ENCODE data around the gene RTP1.

The RTP1 gene

DNA sequence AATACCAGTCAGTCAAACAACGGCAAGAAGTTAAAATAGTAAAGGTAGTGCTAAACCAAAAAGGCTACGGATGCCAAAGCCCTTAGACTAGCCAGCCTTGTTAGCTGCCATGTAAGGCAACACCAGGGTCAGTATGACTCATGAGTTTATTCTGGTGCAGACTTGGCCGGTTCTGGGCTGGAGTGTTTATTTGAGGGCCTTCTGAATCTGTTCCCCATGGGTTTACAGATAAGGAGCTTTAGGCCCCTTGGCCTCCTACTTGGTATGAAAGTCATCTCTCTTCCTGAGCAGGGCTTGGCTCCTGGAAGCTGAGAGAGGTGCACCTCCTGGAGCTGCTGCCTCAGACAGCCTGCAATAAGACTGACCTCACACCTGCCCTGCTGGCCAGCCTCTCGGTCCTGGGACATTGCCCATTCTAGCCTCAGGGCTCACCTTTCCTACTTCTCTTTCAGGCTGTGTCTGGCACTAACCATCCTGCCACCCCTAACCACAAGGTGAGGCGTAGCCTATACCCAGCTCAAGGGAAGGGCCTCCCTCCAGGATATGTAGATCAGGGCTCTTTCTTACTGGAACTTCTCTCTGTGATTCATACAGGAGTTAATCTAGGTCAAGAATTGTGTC lies 10.4 kb upstream of the RTP1 start:
- TF ChIP-seq FOXM1 (IDR thresholded peaks at IDR 0.05; ENCODE audit: borderline replicate concordance, low read depth) = no peak
- no peak for TF ChIP-seq CEBPB (IDR thresholded peaks at IDR 0.05)
- TF ChIP-seq CREB1 (IDR thresholded peaks at IDR 0.05; ENCODE audit: low read depth) = no peak
- TF ChIP-seq ZBTB7A (IDR thresholded peaks at IDR 0.05; ENCODE audit: low read depth) = no peak
- TF ChIP-seq EP300 (IDR thresholded peaks at IDR 0.05; ENCODE audit: borderline replicate concordance) = no peak
- TF ChIP-seq, protein P1, sequence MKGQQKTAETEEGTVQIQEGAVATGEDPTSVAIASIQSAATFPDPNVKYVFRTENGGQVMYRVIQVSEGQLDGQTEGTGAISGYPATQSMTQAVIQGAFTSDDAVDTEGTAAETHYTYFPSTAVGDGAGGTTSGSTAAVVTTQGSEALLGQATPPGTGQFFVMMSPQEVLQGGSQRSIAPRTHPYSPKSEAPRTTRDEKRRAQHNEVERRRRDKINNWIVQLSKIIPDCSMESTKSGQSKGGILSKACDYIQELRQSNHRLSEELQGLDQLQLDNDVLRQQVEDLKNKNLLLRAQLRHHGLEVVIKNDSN (IDR thresholded peaks at IDR 0.05) = no peak
- TF ChIP-seq TCF12 (IDR thresholded peaks at IDR 0.05; ENCODE audit: low read depth) = no peak
- TF ChIP-seq RAD21 (IDR thresholded peaks at IDR 0.05; ENCODE audit: low read depth) = no peak
- no peak for TF ChIP-seq TAF1 (IDR thresholded peaks at IDR 0.05; ENCODE audit: low read depth)

DNA sequence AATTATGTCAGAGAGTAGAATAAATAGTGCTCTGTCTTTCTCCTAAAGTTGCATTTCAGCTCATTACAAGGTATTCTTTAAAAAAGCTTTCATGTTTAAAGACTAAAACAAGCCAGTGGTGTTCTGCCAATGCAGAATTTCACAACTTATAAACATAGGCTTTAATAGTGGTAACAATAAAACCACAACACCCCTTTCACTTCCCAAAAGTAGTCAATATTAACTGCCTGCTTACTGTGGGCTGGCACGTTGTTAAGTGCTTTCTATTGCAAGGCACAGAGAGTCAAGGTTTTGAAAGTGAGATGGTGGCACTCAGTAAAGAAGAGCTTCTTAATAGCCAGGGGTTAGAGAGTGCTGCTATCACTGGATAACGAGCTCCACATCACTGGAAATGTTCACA lies 8.4 kb upstream of the RTP1 start:
- TF ChIP-seq, protein P2, sequence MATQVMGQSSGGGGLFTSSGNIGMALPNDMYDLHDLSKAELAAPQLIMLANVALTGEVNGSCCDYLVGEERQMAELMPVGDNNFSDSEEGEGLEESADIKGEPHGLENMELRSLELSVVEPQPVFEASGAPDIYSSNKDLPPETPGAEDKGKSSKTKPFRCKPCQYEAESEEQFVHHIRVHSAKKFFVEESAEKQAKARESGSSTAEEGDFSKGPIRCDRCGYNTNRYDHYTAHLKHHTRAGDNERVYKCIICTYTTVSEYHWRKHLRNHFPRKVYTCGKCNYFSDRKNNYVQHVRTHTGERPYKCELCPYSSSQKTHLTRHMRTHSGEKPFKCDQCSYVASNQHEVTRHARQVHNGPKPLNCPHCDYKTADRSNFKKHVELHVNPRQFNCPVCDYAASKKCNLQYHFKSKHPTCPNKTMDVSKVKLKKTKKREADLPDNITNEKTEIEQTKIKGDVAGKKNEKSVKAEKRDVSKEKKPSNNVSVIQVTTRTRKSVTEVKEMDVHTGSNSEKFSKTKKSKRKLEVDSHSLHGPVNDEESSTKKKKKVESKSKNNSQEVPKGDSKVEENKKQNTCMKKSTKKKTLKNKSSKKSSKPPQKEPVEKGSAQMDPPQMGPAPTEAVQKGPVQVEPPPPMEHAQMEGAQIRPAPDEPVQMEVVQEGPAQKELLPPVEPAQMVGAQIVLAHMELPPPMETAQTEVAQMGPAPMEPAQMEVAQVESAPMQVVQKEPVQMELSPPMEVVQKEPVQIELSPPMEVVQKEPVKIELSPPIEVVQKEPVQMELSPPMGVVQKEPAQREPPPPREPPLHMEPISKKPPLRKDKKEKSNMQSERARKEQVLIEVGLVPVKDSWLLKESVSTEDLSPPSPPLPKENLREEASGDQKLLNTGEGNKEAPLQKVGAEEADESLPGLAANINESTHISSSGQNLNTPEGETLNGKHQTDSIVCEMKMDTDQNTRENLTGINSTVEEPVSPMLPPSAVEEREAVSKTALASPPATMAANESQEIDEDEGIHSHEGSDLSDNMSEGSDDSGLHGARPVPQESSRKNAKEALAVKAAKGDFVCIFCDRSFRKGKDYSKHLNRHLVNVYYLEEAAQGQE (IDR thresholded peaks at IDR 0.05; ENCODE audit: low read depth) = no peak
- no peak for TF ChIP-seq CREB1 (IDR thresholded peaks at IDR 0.05; ENCODE audit: low read depth)
- TF ChIP-seq, protein P3, sequence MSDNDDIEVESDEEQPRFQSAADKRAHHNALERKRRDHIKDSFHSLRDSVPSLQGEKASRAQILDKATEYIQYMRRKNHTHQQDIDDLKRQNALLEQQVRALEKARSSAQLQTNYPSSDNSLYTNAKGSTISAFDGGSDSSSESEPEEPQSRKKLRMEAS (IDR thresholded peaks at IDR 0.05) = no peak
- TF ChIP-seq FOXM1 (IDR thresholded peaks at IDR 0.05; ENCODE audit: borderline replicate concordance, low read depth) = no peak
- no peak for TF ChIP-seq RAD21 (IDR thresholded peaks at IDR 0.05; ENCODE audit: low read depth)
- no peak for TF ChIP-seq EP300 (IDR thresholded peaks at IDR 0.05; ENCODE audit: borderline replicate concordance)
- TF ChIP-seq, protein P1 (IDR thresholded peaks at IDR 0.05) = no peak
- no peak for TF ChIP-seq TEAD4 (IDR thresholded peaks at IDR 0.05)
- TF ChIP-seq TAF1 (IDR thresholded peaks at IDR 0.05; ENCODE audit: low read depth) = no peak
- TF ChIP-seq YY1 (IDR thresholded peaks at IDR 0.05; ENCODE audit: low read depth) = no peak
- TF ChIP-seq EGR1 (IDR thresholded peaks at IDR 0.05) = no peak
- TF ChIP-seq NFIC (IDR thresholded peaks at IDR 0.05) = no peak
- no peak for TF ChIP-seq ZBTB7A (IDR thresholded peaks at IDR 0.05; ENCODE audit: low read depth)
- TF ChIP-seq CEBPB (IDR thresholded peaks at IDR 0.05) = no peak
- TF ChIP-seq TCF12 (IDR thresholded peaks at IDR 0.05; ENCODE audit: low read depth) = no peak

DNA sequence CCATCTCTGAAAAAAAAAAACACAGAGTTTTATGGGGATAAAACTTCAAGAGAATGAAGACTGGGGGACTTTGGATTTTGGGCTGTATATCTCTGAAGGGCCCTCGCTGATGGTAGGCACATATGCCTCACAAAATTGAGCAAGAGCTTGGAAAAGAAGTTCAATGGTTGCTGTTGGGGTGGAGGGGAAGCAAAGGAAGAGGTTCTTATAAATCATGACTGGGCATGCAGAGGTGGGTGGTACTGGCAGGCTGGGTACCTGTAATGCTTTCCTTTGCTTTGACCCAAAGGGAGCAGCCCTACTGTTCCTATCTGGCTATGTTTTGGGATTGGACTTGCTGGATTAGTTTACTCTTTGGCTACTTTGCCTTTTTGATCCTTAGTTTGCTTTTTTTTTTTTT lies 6.0 kb upstream of the RTP1 start:
- TF ChIP-seq TEAD4 (IDR thresholded peaks at IDR 0.05) (no peak), FOXM1 (IDR thresholded peaks at IDR 0.05; ENCODE audit: borderline replicate concordance, low read depth) (no peak), TCF12 (IDR thresholded peaks at IDR 0.05; ENCODE audit: low read depth) (no peak), CEBPB (IDR thresholded peaks at IDR 0.05) (no peak), NFIC (IDR thresholded peaks at IDR 0.05) (no peak), RAD21 (IDR thresholded peaks at IDR 0.05; ENCODE audit: low read depth) (no peak), EGR1 (IDR thresholded peaks at IDR 0.05) (no peak), YY1 (IDR thresholded peaks at IDR 0.05; ENCODE audit: low read depth) (no peak)
- TF ChIP-seq, protein P3 (IDR thresholded peaks at IDR 0.05) = no peak
- TF ChIP-seq, protein P2 (IDR thresholded peaks at IDR 0.05; ENCODE audit: low read depth) = no peak

DNA sequence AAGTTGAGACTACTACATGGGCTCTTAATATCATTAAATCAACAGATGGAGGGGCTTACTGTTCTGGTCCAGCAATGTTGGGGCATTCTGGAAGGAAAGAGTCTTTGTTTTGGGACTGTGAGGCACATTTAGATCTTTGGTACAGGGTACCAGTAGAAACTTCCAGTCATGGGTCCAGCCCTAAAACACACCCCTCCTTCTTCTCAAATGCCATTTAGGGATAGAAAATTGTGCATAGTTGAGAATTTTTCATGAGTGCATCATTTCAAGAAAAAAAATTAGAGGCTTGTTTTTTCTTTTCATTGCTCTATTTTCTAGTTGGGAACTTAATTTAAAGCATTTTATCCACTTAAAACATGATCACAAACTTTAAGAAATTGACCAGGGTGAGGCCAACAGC lies 4.1 kb upstream of the RTP1 start:
- TF ChIP-seq TEAD4 (IDR thresholded peaks at IDR 0.05) = no peak

DNA sequence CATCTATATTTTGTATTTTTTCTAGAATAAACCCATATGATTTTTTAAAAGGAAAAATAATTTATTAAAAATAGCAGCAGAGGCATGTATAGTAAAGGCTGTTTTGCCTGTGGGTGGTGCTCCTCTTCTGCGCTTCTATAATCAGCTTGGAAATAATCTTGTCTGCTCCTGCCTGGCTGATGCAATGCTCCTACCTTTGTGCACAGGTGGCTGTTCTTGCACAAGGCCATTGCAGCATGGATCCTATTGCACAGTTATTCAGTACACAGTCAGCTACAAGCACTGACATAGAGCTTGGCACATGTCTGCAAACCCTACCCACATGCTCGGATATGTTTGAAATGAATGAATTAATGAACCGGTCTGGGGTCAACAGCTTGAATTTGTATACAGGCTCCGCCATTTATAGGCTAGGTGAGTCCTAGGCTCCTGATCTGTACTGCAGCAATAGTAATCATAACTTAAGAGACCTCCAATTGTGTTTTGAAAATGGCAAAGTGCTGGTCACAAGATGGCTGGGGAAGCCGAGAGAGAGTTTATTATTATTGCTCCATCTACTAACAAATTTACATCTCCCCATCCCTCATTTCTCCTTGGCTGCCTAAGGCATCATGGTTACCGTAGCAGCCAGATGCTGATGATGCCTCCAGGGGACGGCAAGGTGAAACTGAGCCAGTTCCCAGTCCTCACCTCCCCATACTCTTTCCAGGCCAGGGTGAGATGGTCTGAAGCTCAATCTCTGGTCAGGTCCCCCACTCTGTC lies 532 bp upstream of the RTP1 start:
- TF ChIP-seq, protein P2 (IDR thresholded peaks at IDR 0.05; ENCODE audit: low read depth) = no peak
- TF ChIP-seq CREB1 (IDR thresholded peaks at IDR 0.05; ENCODE audit: low read depth) (no peak), NFIC (IDR thresholded peaks at IDR 0.05) (no peak), FOXM1 (IDR thresholded peaks at IDR 0.05; ENCODE audit: borderline replicate concordance, low read depth) (no peak)
